MM.1S (cell line): Measurements from ENCODE around the gene NSF.
"Not testable (repeated sequence)": the region's sequence is repeated elsewhere in the genome, so short reads cannot be mapped to it uniquely, and the experiment has no call there.

Experiments
- DNase-seq: peaks from one replicate; pipeline ENCODE4 v3.0.0-alpha.2; 2015
- H2AFZ ChIP-seq: fragments of 300-600 bp; sonication (generic); 2 replicates; pipeline ENCODE4 v1.6.0; 2016; ENCODE audit warnings: antibody characterized with exemption, low read length
- H3F3A ChIP-seq: fragments of 300-600 bp; sonication (generic); 2 replicates; pipeline ENCODE4 v1.6.1; 2016; ENCODE audit warnings: mild to moderate bottlenecking, antibody characterized with exemption, low read length, moderate library complexity, mixed read lengths; ENCODE audit not compliant: insufficient read depth
- H3K27ac ChIP-seq: fragments of 300-600 bp; sonication (generic); 2 replicates; pipeline ENCODE4 v1.5.1; 2016; ENCODE audit warnings: mild to moderate bottlenecking, low read length
- H3K27me3 ChIP-seq: fragments of 300-600 bp; sonication (generic); replicated peaks from 2 replicates; pipeline ENCODE4 v1.6.0; 2016; ENCODE audit warnings: low read length; ENCODE audit not compliant: insufficient read depth
- H3K36me3 ChIP-seq: fragments of 300-600 bp; sonication (generic); replicated peaks from 2 replicates; pipeline ENCODE4 v1.6.1; 2016; ENCODE audit warnings: mild to moderate bottlenecking, low read length, mixed read lengths; ENCODE audit not compliant: insufficient read depth
- H3K4me1 ChIP-seq: fragments of 300-600 bp; sonication (generic); 2 replicates; pipeline ENCODE4 v1.6.1; 2016; ENCODE audit warnings: low read length, mixed read lengths
- H3K4me2 ChIP-seq: fragments of 300-600 bp; sonication (generic); 2 replicates; pipeline ENCODE4 v1.6.0; 2016; ENCODE audit warnings: low read depth, low read length
- H3K4me3 ChIP-seq: fragments of 300-600 bp; sonication (generic); 2 replicates; pipeline ENCODE4 v1.5.1; 2016; ENCODE audit warnings: low read length, mixed read lengths
- H3K79me2 ChIP-seq: fragments of 300-600 bp; sonication (generic); 2 replicates; pipeline ENCODE4 v1.6.1; 2016; ENCODE audit warnings: mixed run types, low read length, mixed read lengths
- H3K9ac ChIP-seq: fragments of 300-600 bp; sonication (generic); 2 replicates; pipeline ENCODE4 v1.6.1; 2016; ENCODE audit warnings: low read length, mixed read lengths
- H3K9me2 ChIP-seq: fragments of 300-600 bp; sonication (generic); replicated peaks from 2 replicates; pipeline ENCODE4 v1.6.1; 2016; ENCODE audit warnings: mild to moderate bottlenecking, low read length, mixed read lengths; ENCODE audit not compliant: insufficient read depth
- H3K9me3 ChIP-seq: fragments of 300-600 bp; sonication (generic); replicated peaks from 2 replicates; pipeline ENCODE4 v1.6.1; 2016; ENCODE audit warnings: mild to moderate bottlenecking, low read length, mixed read lengths; ENCODE audit not compliant: insufficient read depth
- H4K20me1 ChIP-seq: fragments of 300-600 bp; sonication (generic); 2 replicates; pipeline ENCODE4 v1.6.1; 2016; ENCODE audit warnings: mild to moderate bottlenecking, low read length, moderate library complexity, mixed read lengths; ENCODE audit not compliant: insufficient read depth
- CTCF ChIP-seq: fragments of 300-600 bp; sonication (generic); IDR thresholded peaks from 2 replicates; pipeline ENCODE4 v1.5.1; 2016; ENCODE audit warnings: antibody characterized with exemption, low read length, mixed read lengths
- EZH2 ChIP-seq: fragments of 300-600 bp; sonication (generic); optimal IDR thresholded peaks from 2 replicates; pipeline ENCODE3; 2017; ENCODE audit warnings: low read depth, mild to moderate bottlenecking, antibody characterized with exemption, low read length, mixed read lengths
- EZH2phosphoT487 ChIP-seq: fragments of 300-600 bp; sonication (generic); IDR thresholded peaks from 2 replicates; pipeline ENCODE4 v1.6.1; 2018; ENCODE audit warnings: antibody characterized with exemption, low read length

NSF gene

GRCh38 chr17:46756081-46756735 lies 165.7 kb downstream of the NSF start:
- no peaks in the 10 kb centered on the region for H3K9me2 ChIP-seq
- H4K20me1 ChIP-seq, result no peaks in the 10 kb centered on the region
- TF ChIP-seq EZH2phosphoT487 (no peak), EZH2 (no peak), CTCF (no peak)
- H3K4me2 ChIP-seq, result no peak overlapping the region
- H3K36me3 ChIP-seq, result no peaks in the 10 kb centered on the region; the same call in 1 of the 2 replicates
- H3K27ac ChIP-seq, result no peak overlapping the region
- H3K4me1 ChIP-seq, result no peaks in the 10 kb centered on the region
- H3K27me3 ChIP-seq, result no peaks in the 10 kb centered on the region; the same call in 1 of the 2 replicates
- no peak for DNase-seq
- H2AFZ ChIP-seq, result no peak overlapping the region
- H3K4me3 ChIP-seq, result no peak overlapping the region
- H3K9ac ChIP-seq, result no peak overlapping the region
- H3K79me2 ChIP-seq, result no peaks in the 10 kb centered on the region
- no peaks in the 10 kb centered on the region for H3F3A ChIP-seq
- H3K9me3 ChIP-seq, result no peaks in the 10 kb centered on the region

DNA sequence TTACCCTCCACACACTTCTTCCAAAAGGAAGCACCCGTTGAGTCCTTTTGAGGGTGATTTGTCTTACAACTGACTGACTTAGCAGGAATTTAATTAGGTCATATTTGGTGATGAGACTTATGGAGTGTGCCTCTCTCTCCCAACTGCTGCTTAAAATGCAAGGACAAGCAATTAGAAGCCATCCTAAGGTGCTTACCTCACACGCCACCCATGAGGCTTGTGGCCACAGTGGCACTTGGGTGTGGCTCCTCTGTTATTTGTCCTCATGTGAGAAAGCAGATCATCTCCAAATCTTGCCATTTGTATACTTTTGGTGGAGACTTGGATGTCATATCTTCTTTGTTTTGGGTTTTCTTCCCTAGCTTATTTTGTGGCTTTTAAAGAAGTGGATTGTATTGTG lies 166.4 kb downstream of the NSF start:
- Histone ChIP-seq H2AFZ (no peak overlapping the region), H3K4me3 (no peak overlapping the region), H3K9me3 (no peaks in the 10 kb centered on the region), H3K27ac (no peak overlapping the region), H4K20me1 (no peaks in the 10 kb centered on the region), H3K4me2 (no peak overlapping the region), H3K36me3 (no peaks in the 10 kb centered on the region; the same call in 1 of the 2 replicates), H3K9me2 (no peaks in the 10 kb centered on the region), H3F3A (no peaks in the 10 kb centered on the region), H3K9ac (no peak overlapping the region), H3K27me3 (no peaks in the 10 kb centered on the region; the same call in 1 of the 2 replicates), H3K79me2 (no peaks in the 10 kb centered on the region), H3K4me1 (no peaks in the 10 kb centered on the region)
- DNase-seq, result no peak
- no peak for TF ChIP-seq EZH2
- no peak for TF ChIP-seq CTCF
- TF ChIP-seq EZH2phosphoT487, result no peak

- H3K79me2 ChIP-seq, result not testable (repeated sequence)
These were observed 167.1 kb downstream of the NSF start for GRCh38 chr17:46757588-46757987.

GRCh38 chr17:46758614-46759013 lies 168.1 kb downstream of the NSF start:
- no peaks in the 10 kb centered on the region for H4K20me1 ChIP-seq
- no peaks in the 10 kb centered on the region for H3K79me2 ChIP-seq
- no peak overlapping the region for H3K9ac ChIP-seq
- no peak overlapping the region for H2AFZ ChIP-seq
- no peaks in the 10 kb centered on the region for H3K4me1 ChIP-seq
- H3K9me2 ChIP-seq, result no peaks in the 10 kb centered on the region
- H3K27me3 ChIP-seq, result no peaks in the 10 kb centered on the region; the same call in 1 of the 2 replicates
- no peak overlapping the region for H3K27ac ChIP-seq
- no peak for TF ChIP-seq EZH2phosphoT487
- TF ChIP-seq CTCF, result no peak
- no peak for TF ChIP-seq EZH2
- no peak overlapping the region for H3K4me3 ChIP-seq
- H3K9me3 ChIP-seq, result no peaks in the 10 kb centered on the region
- no peaks in the 10 kb centered on the region; the same call in 1 of the 2 replicates for H3K36me3 ChIP-seq
- no peak for DNase-seq
- no peaks in the 10 kb centered on the region for H3F3A ChIP-seq
- H3K4me2 ChIP-seq, result no peak overlapping the region

More at GRCh38 chr17:46757588-46757987, 167.1 kb downstream of the NSF start:
- H3F3A ChIP-seq, H3K4me2 ChIP-seq, H3K9me2 ChIP-seq, H3K9me3 ChIP-seq, H3K36me3 ChIP-seq, H3K27me3 ChIP-seq, H4K20me1 ChIP-seq, DNase-seq, H2AFZ ChIP-seq, H3K27ac ChIP-seq, H3K9ac ChIP-seq, H3K4me3 ChIP-seq, H3K4me1 ChIP-seq: not testable (repeated sequence)
